Cardiac fibroblast (primary cell): ENCODE data around the gene GNG12.

ENCODE experiments used
- DNase-seq, 2 donors: peaks; one replicate each; pipeline versions ENCODE4 v3.0.0 to v3.0.0-alpha.2; 2010; ENCODE audit warnings: low read depth in 2 of 2
- H3K4me3 ChIP-seq, 2 donors: replicated peaks in 1 of 2; 1 replicate in 1 of 2; 2 replicates in 1 of 2; pipeline ENCODE4 v1.5.1; 2011; ENCODE audit warnings: low read depth in 2 of 2, low read length in 2 of 2, mild to moderate bottlenecking in 2 of 2, moderate library complexity in 1 of 2
- TF ChIP-seq, protein P1 (sequence below): IDR thresholded peaks from one replicate; pipeline ENCODE4 v1.5.1; 2011; ENCODE audit warnings: low read depth, mild to moderate bottlenecking, low read length, inconsistent platforms

The GNG12 gene

DNA sequence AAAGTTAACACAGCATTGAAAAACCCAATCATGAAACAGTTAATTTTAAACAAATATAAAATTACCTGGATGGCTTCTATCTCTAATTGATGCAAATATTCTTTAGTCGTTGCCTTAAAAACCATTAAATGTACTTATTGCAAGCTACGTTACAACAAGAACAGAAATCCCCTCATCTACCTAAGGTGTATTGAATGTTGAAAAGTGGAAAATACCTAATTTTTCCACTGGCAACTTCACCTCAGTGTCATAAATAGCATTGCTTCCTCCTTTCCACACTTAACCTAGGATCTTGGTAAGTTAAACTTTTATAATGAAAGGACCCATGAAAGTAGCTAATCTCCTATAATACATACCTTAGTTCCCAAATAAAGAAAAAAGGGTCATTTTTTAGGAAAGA lies 142.9 kb downstream of the GNG12 start:
- TF ChIP-seq, protein P1, sequence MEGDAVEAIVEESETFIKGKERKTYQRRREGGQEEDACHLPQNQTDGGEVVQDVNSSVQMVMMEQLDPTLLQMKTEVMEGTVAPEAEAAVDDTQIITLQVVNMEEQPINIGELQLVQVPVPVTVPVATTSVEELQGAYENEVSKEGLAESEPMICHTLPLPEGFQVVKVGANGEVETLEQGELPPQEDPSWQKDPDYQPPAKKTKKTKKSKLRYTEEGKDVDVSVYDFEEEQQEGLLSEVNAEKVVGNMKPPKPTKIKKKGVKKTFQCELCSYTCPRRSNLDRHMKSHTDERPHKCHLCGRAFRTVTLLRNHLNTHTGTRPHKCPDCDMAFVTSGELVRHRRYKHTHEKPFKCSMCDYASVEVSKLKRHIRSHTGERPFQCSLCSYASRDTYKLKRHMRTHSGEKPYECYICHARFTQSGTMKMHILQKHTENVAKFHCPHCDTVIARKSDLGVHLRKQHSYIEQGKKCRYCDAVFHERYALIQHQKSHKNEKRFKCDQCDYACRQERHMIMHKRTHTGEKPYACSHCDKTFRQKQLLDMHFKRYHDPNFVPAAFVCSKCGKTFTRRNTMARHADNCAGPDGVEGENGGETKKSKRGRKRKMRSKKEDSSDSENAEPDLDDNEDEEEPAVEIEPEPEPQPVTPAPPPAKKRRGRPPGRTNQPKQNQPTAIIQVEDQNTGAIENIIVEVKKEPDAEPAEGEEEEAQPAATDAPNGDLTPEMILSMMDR: no peak
- DNase-seq: no peak

DNA sequence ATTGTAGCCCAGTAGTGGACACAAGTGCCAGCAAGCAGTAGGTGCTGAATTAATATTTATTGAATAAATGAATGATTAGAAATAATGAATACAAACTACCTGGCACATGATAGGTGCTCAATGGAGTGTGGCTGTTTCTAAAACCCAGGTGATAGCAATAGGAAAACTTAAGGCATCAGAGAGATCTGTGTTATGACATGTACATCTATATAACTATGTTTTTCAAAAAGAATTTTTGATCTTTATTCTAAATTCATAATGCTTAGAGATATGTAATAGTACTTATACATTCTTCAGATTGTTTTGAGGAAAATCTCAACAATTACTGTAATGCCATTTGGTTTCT lies 143.3 kb downstream of the GNG12 start:
- TF ChIP-seq, protein P1: no peak
- DNase-seq: no peak
- H3K4me3 ChIP-seq: no peak overlapping the region

More for the DNA sequence above, 142.9 kb downstream of the GNG12 start:
- no peak overlapping the region for H3K4me3 ChIP-seq

DNA sequence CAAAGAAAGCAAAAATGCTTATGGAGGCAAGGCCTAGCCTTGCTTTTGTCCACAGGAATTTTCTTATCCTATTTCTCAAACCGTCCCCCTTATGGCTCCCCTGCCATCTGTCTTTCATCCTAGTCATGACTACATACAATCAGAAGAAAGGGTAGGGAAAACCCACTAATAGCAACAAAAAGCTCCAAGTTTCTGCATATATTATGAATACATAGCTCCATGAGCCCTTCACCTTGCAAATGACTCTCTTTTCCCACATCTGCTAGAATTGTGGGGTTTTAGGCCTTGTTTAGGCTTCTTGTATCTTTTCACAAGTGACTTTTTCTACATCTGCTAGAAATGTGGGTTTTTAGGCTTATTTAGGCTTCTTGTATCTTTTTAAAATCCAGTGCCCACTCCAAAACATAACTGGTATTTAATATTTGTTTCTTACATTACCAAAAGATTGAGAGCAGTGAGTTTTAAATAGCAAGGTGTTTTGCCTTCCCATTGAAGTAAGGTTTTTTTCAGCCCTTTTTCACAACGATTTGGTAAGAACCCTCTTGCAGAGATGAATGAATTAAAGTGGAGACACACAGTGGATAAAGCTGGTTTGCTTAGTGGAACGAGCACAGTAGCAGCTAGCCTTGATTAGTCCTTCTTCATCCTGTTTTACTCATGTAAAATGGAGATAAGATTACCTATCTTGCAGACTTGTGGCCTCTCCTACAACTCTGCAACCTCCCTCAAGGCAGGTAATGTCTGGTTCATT lies 143.8 kb downstream of the GNG12 start:
- TF ChIP-seq, protein P1: no peak
- no peak overlapping the region for H3K4me3 ChIP-seq
- peak in 1 of 2 donors; percentile 46 for DNase-seq

GRCh38 chr1:67688526-67689219 lies 144.6 kb downstream of the GNG12 start:
- no peak overlapping the region for H3K4me3 ChIP-seq
- TF ChIP-seq, protein P1: no peak
- no peak for DNase-seq

DNA sequence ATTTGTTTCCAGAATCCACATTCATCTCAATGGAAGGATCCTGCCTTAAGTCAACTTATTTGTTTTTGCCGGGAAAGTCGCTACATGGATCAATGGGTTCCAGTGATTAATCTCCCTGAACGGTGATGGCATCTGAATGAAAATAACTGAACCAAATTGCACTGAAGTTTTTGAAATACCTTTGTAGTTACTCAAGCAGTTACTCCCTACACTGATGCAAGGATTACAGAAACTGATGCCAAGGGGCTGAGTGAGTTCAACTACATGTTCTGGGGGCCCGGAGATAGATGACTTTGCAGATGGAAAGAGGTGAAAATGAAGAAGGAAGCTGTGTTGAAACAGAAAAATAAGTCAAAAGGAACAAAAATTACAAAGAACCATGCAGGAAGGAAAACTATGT lies 145.6 kb downstream of the GNG12 start:
- TF ChIP-seq, protein P1: no peak
- peak overlapping the region; percentile 4 to 93 for H3K4me3 ChIP-seq
- peak; percentile 82 to 90 for DNase-seq

DNA sequence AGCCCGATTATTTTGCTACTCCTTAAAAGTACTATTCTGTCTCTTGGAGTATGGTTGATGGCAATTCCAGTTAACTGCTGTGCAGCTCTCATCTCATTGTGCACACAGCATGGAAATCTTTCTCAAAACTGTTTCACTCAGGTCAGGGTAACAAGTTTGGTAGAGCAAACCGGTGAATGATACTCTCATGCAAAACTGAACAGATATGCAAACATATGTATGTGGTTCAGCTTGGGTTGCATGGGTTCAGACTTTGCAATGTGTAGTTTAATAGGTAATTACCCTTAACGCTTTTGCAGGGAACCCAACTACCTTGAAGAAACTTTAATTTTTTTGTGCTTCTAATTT lies 146.1 kb downstream of the GNG12 start:
- no peak for DNase-seq
- TF ChIP-seq, protein P1: no peak
- peak overlapping the region; percentile 93 to 98 for H3K4me3 ChIP-seq
